ENCODE measurements around the gene MTUS2. TPM values are rescaled to one million over a fixed set of nuclear protein-coding genes. Genes with fewer than 3 reads are reported as not detected.

The MTUS2 gene
- polyA plus RNA-seq, 2 of the 4 experiments (the other 2 are of a cell fraction): not detected

GRCh38 chr13:29527916-29528315 is 707.8 kb downstream of the MTUS2 start:
- no peak overlapping the region for H3K4me3 ChIP-seq
- no peak overlapping the region for H3K27ac ChIP-seq
- TF ChIP-seq E2F6 (IDR thresholded peaks at IDR 0.05; ENCODE audit: borderline replicate concordance, low read depth): no peak
- no peak for TF ChIP-seq MYC (IDR thresholded peaks at IDR 0.05; ENCODE audit: borderline replicate concordance, low read length)
- no peak for TF ChIP-seq NFE2L2 (conservative IDR thresholded peaks at IDR 0.05; ENCODE audit: low read length)
- WGBS (ENCODE audit: missing lambda C conversion rate): 89% methylated on average over 5 of the region's 5 CpGs
- FAIRE-seq (no peak), ATAC-seq (no peak), DNase-seq (ENCODE audit: low read depth in 1 of 2, low spot score in 1 of 2) (no peak)
- no peaks in the 10 kb centered on the region for H3K4me1 ChIP-seq
- ChIA-PET POLR2A (no interaction called here), CTCF (interaction anchor here (4.5 kb wide), 1 partner anchor 19 kb away, joined by 17 read pairs; no protein-coding TSS in a partner anchor)
- no peak overlapping the region for H3K4me2 ChIP-seq
- no peaks in the 10 kb centered on the region for H3K9me3 ChIP-seq

DNA sequence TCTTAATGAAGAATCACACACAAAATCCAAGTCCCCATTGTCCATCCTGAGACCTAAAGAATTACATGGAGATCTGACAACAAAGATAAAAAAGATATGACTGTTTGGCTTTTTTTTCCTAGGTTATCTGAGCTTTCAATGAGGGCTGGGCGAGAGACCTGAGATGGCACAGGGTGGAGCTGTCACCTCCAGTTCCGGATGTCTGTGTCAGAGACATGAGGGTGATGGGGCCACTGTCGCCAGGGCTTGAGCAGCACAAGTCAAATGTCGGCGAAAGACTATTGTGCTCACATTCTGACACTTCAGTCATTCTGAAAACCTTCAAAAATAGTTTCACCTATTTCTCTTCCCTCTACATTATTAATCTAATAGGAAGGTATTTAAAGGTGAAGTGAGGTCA is 709.6 kb downstream of the MTUS2 start:
- ChIA-PET POLR2A (no interaction called here), CTCF (interaction anchor here (4.5 kb wide), 1 partner anchor 21 kb away, joined by 17 read pairs; no protein-coding TSS in a partner anchor)
- H3K27ac ChIP-seq: no peak overlapping the region
- H3K4me2 ChIP-seq: no peak overlapping the region
- no peak for DNase-seq (ENCODE audit: low read depth in 1 of 2, low spot score in 1 of 2)
- no peak for FAIRE-seq
- no peak for ATAC-seq
- H3K4me1 ChIP-seq: no peaks in the 10 kb centered on the region
- TF ChIP-seq ZFP36 (IDR thresholded peaks at IDR 0.05; ENCODE audit: borderline replicate concordance, partially characterized antibody) (no peak), FOSB (CRISPR knock-in tag; IDR thresholded peaks at IDR 0.05) (no peak), ZSCAN20 (CRISPR knock-in tag; IDR thresholded peaks at IDR 0.05) (no peak), HOXB5 (CRISPR knock-in tag; IDR thresholded peaks at IDR 0.05) (no peak), RNF2 (IDR thresholded peaks at IDR 0.05; ENCODE audit: borderline replicate concordance, low read depth) (no peak), HES2 (IDR thresholded peaks at IDR 0.05) (no peak), RCOR1 (IDR thresholded peaks at IDR 0.05; ENCODE audit: low read depth, low read length) (no peak), EHMT2 (IDR thresholded peaks at IDR 0.05; ENCODE audit: low read depth) (no peak), MYC (IDR thresholded peaks at IDR 0.05; ENCODE audit: borderline replicate concordance, low read length) (no peak), MAZ (IDR thresholded peaks at IDR 0.05; ENCODE audit: borderline replicate concordance, low read depth, low read length) (no peak), CHD2 (IDR thresholded peaks at IDR 0.05; ENCODE audit: low read length, partially characterized antibody) (no peak), RARB (CRISPR knock-in tag; IDR thresholded peaks at IDR 0.05) (no peak), TFCP2L1 (CRISPR knock-in tag; IDR thresholded peaks at IDR 0.05) (no peak)
- 92% methylated on average over 5 of the region's 5 CpGs for WGBS (ENCODE audit: missing lambda C conversion rate)
- no peak overlapping the region for H3K4me3 ChIP-seq
- no peaks in the 10 kb centered on the region for H3K9me3 ChIP-seq

GRCh38 chr13:29530901-29531300 is 710.8 kb downstream of the MTUS2 start:
- H3K4me1 ChIP-seq: no peaks in the 10 kb centered on the region
- POLR2A ChIA-PET: no interaction called here
- no peak for TF ChIP-seq RAD21 (conservative IDR thresholded peaks at IDR 0.05 in 1 of 2, IDR thresholded peaks at IDR 0.05 in 1 of 2)
- no peak for TF ChIP-seq EHMT2 (IDR thresholded peaks at IDR 0.05; ENCODE audit: low read depth)
- no peak for TF ChIP-seq RARB (CRISPR knock-in tag; IDR thresholded peaks at IDR 0.05)
- no peak for TF ChIP-seq FOXS1 (CRISPR knock-in tag; IDR thresholded peaks at IDR 0.05)
- TF ChIP-seq, protein P1, sequence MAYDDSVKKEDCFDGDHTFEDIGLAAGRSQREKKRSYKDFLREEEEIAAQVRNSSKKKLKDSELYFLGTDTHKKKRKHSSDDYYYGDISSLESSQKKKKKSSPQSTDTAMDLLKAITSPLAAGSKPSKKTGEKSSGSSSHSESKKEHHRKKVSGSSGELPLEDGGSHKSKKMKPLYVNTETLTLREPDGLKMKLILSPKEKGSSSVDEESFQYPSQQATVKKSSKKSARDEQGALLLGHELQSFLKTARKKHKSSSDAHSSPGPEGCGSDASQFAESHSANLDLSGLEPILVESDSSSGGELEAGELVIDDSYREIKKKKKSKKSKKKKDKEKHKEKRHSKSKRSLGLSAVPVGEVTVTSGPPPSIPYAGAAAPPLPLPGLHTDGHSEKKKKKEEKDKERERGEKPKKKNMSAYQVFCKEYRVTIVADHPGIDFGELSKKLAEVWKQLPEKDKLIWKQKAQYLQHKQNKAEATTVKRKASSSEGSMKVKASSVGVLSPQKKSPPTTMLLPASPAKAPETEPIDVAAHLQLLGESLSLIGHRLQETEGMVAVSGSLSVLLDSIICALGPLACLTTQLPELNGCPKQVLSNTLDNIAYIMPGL (CRISPR knock-in tag; IDR thresholded peaks at IDR 0.05; ENCODE audit: borderline replicate concordance): no peak
- no peak for TF ChIP-seq MAFK (IDR thresholded peaks at IDR 0.05; ENCODE audit: partially characterized antibody)
- no peak for TF ChIP-seq JUN (IDR thresholded peaks at IDR 0.05)
- no peak for TF ChIP-seq HOXB5 (CRISPR knock-in tag; IDR thresholded peaks at IDR 0.05)
- TF ChIP-seq TFCP2L1 (CRISPR knock-in tag; IDR thresholded peaks at IDR 0.05): no peak
- TF ChIP-seq ZFP36 (IDR thresholded peaks at IDR 0.05; ENCODE audit: borderline replicate concordance, partially characterized antibody): no peak
- TF ChIP-seq, protein P2, sequence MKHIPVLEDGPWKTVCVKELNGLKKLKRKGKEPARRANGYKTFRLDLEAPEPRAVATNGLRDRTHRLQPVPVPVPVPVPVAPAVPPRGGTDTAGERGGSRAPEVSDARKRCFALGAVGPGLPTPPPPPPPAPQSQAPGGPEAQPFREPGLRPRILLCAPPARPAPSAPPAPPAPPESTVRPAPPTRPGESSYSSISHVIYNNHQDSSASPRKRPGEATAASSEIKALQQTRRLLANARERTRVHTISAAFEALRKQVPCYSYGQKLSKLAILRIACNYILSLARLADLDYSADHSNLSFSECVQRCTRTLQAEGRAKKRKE (CRISPR knock-in tag; IDR thresholded peaks at IDR 0.05; ENCODE audit: low read depth): no peak
- TF ChIP-seq CBX2 (IDR thresholded peaks at IDR 0.05; ENCODE audit: borderline replicate concordance, low read depth): no peak
- no peak for TF ChIP-seq ZSCAN20 (CRISPR knock-in tag; IDR thresholded peaks at IDR 0.05)
- no peak for TF ChIP-seq EP300 (IDR thresholded peaks at IDR 0.05)
- TF ChIP-seq, protein P3, sequence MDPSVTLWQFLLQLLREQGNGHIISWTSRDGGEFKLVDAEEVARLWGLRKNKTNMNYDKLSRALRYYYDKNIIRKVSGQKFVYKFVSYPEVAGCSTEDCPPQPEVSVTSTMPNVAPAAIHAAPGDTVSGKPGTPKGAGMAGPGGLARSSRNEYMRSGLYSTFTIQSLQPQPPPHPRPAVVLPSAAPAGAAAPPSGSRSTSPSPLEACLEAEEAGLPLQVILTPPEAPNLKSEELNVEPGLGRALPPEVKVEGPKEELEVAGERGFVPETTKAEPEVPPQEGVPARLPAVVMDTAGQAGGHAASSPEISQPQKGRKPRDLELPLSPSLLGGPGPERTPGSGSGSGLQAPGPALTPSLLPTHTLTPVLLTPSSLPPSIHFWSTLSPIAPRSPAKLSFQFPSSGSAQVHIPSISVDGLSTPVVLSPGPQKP (IDR thresholded peaks at IDR 0.05; ENCODE audit: low read depth, low read length): no peak
- TF ChIP-seq NPAS2 (CRISPR knock-in tag; IDR thresholded peaks at IDR 0.05; ENCODE audit: borderline replicate concordance): no peak
- no peak for TF ChIP-seq CHD2 (IDR thresholded peaks at IDR 0.05; ENCODE audit: low read length, partially characterized antibody)
- no peak for TF ChIP-seq JUNB (IDR thresholded peaks at IDR 0.05)
- TF ChIP-seq E2F6 (IDR thresholded peaks at IDR 0.05; ENCODE audit: borderline replicate concordance, low read depth): no peak
- H3K4me2 ChIP-seq: no peak overlapping the region
- H3K9me3 ChIP-seq: no peaks in the 10 kb centered on the region
- ATAC-seq (no peak), FAIRE-seq (no peak), DNase-seq (ENCODE audit: low read depth in 1 of 2, low spot score in 1 of 2) (no peak)
- H3K27ac ChIP-seq: no peak overlapping the region
- 92% methylated on average over 5 of the region's 5 CpGs for WGBS (ENCODE audit: missing lambda C conversion rate)
- CTCF ChIA-PET: interaction anchor here (2.3 kb wide), 1 partner anchor 23 kb away, joined by 8 read pairs; no protein-coding TSS in a partner anchor
- no peak overlapping the region for H3K4me3 ChIP-seq
